B cell (primary cell): Measurements from ENCODE around the gene HLA-G.

Experiments
- EZH2 ChIP-seq: IDR thresholded peaks from 2 replicates; pipeline ENCODE4 v1.6.1; 2012; ENCODE audit warnings: borderline replicate concordance, low read depth, mild to moderate bottlenecking, moderate library complexity, low read length; ENCODE audit not compliant: insufficient read depth, poor library complexity, severe bottlenecking
- TF ChIP-seq, protein P1 (sequence below): fragments of 200-600 bp; IDR thresholded peaks from one replicate; pipeline ENCODE4 v1.8.0; 2022; ENCODE audit warnings: antibody characterized with exemption, mild to moderate bottlenecking

DNA sequence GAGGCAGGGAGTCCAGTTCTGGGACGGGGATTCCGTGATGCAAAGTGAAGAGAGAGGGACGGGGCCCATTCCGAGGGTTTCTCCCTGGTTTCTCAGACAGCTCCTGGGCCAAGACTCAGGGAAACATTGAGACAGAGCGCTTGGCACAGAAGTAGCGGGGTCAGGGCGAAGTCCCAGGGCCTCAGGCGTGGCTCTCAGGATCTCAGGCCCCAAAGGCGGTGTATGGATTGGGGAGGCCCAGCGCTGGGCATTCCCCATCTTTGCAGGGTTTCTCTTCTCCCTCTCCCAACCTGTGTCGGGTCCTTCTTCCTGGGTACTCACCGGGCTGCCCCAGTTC, 35.9 kb upstream of the HLA-G start:
- TF ChIP-seq, protein P1, sequence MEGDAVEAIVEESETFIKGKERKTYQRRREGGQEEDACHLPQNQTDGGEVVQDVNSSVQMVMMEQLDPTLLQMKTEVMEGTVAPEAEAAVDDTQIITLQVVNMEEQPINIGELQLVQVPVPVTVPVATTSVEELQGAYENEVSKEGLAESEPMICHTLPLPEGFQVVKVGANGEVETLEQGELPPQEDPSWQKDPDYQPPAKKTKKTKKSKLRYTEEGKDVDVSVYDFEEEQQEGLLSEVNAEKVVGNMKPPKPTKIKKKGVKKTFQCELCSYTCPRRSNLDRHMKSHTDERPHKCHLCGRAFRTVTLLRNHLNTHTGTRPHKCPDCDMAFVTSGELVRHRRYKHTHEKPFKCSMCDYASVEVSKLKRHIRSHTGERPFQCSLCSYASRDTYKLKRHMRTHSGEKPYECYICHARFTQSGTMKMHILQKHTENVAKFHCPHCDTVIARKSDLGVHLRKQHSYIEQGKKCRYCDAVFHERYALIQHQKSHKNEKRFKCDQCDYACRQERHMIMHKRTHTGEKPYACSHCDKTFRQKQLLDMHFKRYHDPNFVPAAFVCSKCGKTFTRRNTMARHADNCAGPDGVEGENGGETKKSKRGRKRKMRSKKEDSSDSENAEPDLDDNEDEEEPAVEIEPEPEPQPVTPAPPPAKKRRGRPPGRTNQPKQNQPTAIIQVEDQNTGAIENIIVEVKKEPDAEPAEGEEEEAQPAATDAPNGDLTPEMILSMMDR: no peak
- TF ChIP-seq EZH2: no peak
